HepG2 (cell line): ENCODE measurements around the gene ZNHIT6.

Experiments
- CBX2 ChIP-seq, 2 experiments: fragments of 200-600 bp in 1 of 2; sonication (generic); formaldehyde crosslinking in 1 of 2; IDR thresholded peaks; 2 replicates each; pipeline versions ENCODE4 v1.7.0 to v1.8.1; 2018 to 2022; ENCODE audit warnings: low read depth in 2 of 2, low read length in 1 of 2, mild to moderate bottlenecking in 1 of 2, missing genetic modification reagents in 1 of 2
- E2F5 ChIP-seq: sonication (generic); formaldehyde crosslinking; conservative IDR thresholded peaks from 2 replicates; pipeline ENCODE4 v1.4.0; 2020; ENCODE audit warnings: missing genetic modification reagents
- EP300 ChIP-seq, 3 experiments: sonication (generic) in 1 of 3; formaldehyde crosslinking in 1 of 3; IDR thresholded peaks; 2 replicates each; pipeline versions ENCODE4 v1.5.1 to v1.6.1; 2011 to 2020; ENCODE audit warnings: low read depth in 2 of 3, low read length in 2 of 3, borderline replicate concordance in 1 of 3, improper control_type of control experiment in 1 of 3, mild to moderate bottlenecking in 1 of 3, missing genetic modification reagents in 1 of 3, moderate library complexity in 1 of 3
- EZH2 ChIP-seq: conservative IDR thresholded peaks from 2 replicates; pipeline ENCODE4 v1.6.1; 2012; ENCODE audit warnings: mild to moderate bottlenecking, low read depth, low read length, moderate library complexity
- GABPA ChIP-seq, 2 experiments: IDR thresholded peaks; 2 replicates each; pipeline ENCODE4 v1.6.1; 2011 to 2016; ENCODE audit warnings: low read depth in 2 of 2, low read length in 1 of 2, missing biosample characterization in 1 of 2, missing genetic modification characterization in 1 of 2
- KDM5A ChIP-seq: fragments of 200-600 bp; sonication (generic); IDR thresholded peaks from 2 replicates; pipeline ENCODE4 v1.7.0; 2018; ENCODE audit warnings: antibody characterized with exemption, mild to moderate bottlenecking, low read length, borderline replicate concordance
- MTF2 ChIP-seq: sonication (generic); formaldehyde crosslinking; IDR thresholded peaks from 2 replicates; pipeline ENCODE4 v1.5.0; 2020; ENCODE audit warnings: missing genetic modification reagents, borderline replicate concordance
- SUZ12 ChIP-seq: fragments of 150-350 bp; IDR thresholded peaks from 2 replicates; pipeline ENCODE4 v1.6.1; 2014; ENCODE audit warnings: low read depth, low read length
- UBTF ChIP-seq: sonication (generic); formaldehyde crosslinking; IDR thresholded peaks from 2 replicates; pipeline ENCODE4 v1.4.0; 2020; ENCODE audit warnings: mild to moderate bottlenecking, missing genetic modification reagents
- YY1 ChIP-seq: IDR thresholded peaks from 2 replicates; pipeline ENCODE4 v1.6.1; 2011; ENCODE audit warnings: low read length, low read depth, moderate library complexity, mild to moderate bottlenecking; ENCODE audit not compliant: insufficient read depth, insufficient replicate concordance
- ZNF317 ChIP-seq: sonication (generic); formaldehyde crosslinking; IDR thresholded peaks from 2 replicates; pipeline ENCODE4 v1.5.0; 2020; ENCODE audit warnings: mild to moderate bottlenecking, missing genetic modification reagents
- ZNF512 ChIP-seq: sonication (generic); formaldehyde crosslinking; IDR thresholded peaks from 2 replicates; pipeline ENCODE4 v1.4.0; 2020; ENCODE audit warnings: mild to moderate bottlenecking, missing genetic modification reagents

- TF ChIP-seq EZH2 (no peak), KDM5A (no peak), ZNF317 (CRISPR knock-in tag) (no peak), EP300 (IDR thresholded peaks at IDR 0.05; ENCODE audit: low read depth in 2 of 2, low read length in 2 of 2) (no peak), EP300 (CRISPR knock-in tag; IDR thresholded peaks at IDR 0.05; ENCODE audit: borderline replicate concordance) (no peak), ZNF512 (no peak), MTF2 (CRISPR knock-in tag) (no peak), YY1 (no peak), GABPA (IDR thresholded peaks at IDR 0.05; ENCODE audit: low read depth, low read length) (no peak), GABPA (CRISPR knock-in tag; IDR thresholded peaks at IDR 0.05; ENCODE audit: low read depth) (no peak), SUZ12 (no peak), CBX2 (IDR thresholded peaks at IDR 0.05; ENCODE audit: low read depth, low read length) (no peak), CBX2 (CRISPR knock-in tag; IDR thresholded peaks at IDR 0.05; ENCODE audit: low read depth) (no peak), E2F5 (CRISPR knock-in tag) (no peak), UBTF (CRISPR knock-in tag) (no peak)
These were observed 39.9 kb upstream of the ZNHIT6 start for GRCh38 chr1:85748120-85748519.
